Measurements from ENCODE around the gene AKT1S1.

AKT1S1 gene

GRCh38 chr19:49883094-49883493, 5.9 kb upstream of the AKT1S1 start:
- no peak for DNase-seq (ENCODE audit: low read depth in 3 of 3)

DNA sequence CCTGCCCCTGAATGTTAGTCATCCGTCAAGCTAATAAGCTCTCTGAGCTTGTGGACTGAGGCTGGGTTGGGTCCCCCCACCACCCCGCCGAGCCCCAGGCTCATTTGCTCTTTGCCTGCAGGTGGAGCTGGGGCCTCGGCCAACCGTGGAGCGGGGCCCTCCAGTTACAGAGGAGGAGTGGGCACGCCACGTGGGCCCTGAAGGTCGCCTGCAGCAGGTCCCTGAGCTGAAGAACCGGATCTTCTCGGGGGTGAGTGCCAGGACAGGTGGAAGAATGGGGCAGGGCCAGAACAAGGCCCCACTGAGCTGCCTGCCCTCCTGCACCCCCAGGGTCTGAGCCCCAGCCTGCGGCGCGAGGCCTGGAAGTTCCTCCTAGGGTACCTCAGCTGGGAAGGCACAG, 5.5 kb upstream of the AKT1S1 start:
- DNase-seq (ENCODE audit: low read depth in 3 of 3), result no peak

DNA sequence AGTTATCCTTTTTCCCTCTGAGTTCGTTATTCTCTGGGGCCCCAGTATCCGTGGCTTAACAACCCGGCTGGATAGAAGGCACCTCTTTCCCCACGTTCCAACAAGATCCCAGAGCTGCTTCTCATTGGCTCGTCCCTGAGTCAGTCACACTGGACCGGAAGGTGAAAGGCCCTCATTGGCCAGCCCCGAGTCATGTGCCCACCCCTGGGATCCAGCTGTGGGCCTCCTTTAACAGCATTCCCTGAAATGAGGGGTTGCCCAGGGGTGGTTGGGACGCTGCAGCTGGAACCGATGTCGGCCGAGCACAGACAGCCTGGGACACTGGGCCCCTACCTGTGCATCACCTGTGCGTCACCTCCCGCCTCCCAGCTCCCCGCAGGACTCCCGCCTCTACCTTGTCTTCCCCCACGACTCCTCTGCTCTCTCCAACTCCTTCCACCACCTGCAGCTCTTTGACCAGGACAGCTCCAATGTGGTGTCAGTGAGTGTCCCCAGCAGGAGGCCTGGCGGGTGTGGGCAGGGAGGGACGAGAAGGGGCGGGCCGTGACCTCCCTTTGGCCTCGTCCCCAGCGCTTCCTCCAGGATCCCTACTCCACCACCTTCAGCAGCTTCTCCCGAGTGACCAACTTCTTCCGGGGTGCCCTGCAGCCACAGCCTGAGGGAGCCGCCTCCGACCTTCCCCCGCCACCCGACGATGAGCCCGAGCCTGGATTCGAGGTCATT, 4.7 kb upstream of the AKT1S1 start:
- no peak for DNase-seq (ENCODE audit: low read depth in 3 of 3)

DNA sequence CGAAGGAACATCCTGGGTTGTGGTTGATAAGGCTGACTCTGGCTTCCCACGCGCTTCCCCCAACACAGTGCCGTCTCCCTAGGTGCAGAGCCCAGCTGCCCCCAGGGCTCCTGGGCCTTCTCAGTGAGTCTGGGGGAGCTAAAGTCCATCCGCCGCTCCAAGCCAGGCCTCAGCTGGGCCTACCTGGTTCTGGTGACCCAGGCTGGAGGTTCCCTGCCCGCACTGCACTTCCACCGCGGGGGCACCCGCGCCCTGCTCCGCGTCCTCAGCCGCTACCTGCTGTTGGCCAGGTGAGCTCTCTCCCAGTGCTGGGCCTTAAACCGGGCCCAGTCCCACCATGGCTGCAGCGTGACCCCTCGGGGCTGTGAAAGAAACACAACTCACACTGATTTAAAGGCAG, 4.0 kb upstream of the AKT1S1 start:
- no peak for DNase-seq (ENCODE audit: low read depth in 3 of 3)

- no peak for DNase-seq (ENCODE audit: low read depth in 3 of 3)
Observed at GRCh38 chr19:49880162-49880869, 3.2 kb upstream of the AKT1S1 start.

- DNase-seq (ENCODE audit: low read depth in 3 of 3), result no peak
Observed at GRCh38 chr19:49879243-49879963, 2.2 kb upstream of the AKT1S1 start.

GRCh38 chr19:49878744-49879070, 1.6 kb upstream of the AKT1S1 start:
- DNase-seq (ENCODE audit: low read depth in 3 of 3), result no peak

DNA sequence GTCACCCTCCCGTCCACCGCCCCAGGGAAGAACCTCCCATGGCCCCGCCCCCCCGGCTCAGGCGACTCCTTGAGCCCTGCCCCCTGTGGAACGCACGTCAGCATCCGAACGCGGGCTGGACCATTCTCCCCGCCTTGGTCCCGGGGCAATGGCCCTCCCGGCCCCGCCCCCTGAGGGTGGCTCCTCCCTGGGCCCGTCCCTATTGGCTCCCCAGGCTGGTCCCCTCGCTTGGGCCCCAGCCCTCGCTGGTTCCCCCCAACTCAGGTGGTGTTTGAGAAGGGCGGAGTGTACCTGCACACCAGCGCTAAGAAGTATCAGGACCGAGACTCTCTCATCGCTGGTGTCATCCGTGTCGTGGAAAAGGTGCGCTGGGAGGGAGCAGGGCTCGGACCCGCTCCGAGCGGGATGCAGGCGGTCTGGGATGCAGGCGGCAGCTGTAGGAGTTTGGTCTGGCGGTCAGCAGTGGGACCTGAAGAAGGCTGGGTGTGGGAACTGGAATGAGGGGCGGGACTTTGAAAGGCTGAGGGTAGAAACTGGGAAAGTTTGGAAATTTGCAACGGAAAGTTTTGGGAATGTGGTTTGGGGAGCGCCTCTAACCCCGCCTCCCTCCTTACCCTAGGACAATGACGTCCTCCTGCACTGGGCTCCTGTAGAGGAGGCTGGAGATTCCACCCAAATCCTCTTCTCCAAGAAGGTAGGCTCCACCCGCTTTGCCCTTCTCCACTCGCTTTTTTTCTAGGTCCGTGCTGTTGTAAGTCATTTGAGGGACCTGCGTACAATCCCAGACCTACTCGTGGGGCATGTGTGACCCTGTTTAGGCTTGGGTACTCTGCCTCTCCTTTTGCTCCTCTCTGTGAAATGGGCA, 956 bp upstream of the AKT1S1 start:
- peak; percentile 96 to 100 (median 97) for DNase-seq (ENCODE audit: low read depth in 3 of 3)

- DNase-seq (ENCODE audit: low read depth in 3 of 3), result peak; percentile 92 to 96 (median 92)
Observed at GRCh38 chr19:49876422-49877019, 634 bp downstream of the AKT1S1 start.

DNA sequence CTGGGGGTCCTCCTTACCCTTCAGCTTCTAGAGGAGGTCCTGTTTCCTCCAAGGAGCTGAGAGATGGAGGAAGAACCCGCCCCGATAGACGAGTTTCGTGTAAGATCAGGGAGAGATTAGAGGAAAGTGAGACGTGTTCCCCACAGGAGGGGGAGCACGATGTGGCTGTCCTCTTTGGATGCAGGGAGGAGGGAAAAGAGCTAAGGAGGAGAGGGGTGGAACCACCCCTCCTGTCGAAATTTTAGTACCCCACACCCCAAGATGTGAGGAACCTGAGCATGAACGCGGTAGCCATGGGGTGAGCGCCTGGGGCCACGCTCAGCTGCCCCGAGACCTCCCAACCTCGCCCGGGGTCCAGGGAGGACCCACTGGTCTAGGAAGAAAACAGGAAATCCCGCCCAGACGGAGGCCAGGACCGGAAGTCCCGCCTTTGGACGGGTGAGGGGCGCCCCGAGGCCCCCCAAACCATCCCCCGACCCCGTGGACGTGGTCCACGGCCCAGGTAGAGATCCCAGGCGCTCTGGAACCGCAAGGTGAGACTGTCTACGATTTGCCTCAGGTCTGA, 1.2 kb downstream of the AKT1S1 start:
- peak in 1 of 3 experiments; percentile 54 for DNase-seq (ENCODE audit: low read depth in 3 of 3)

GRCh38 chr19:49875177-49875576, 2.0 kb downstream of the AKT1S1 start:
- DNase-seq (ENCODE audit: low read depth in 3 of 3), result no peak

GRCh38 chr19:49874503-49875157, 2.5 kb downstream of the AKT1S1 start:
- DNase-seq (ENCODE audit: low read depth in 3 of 3), result no peak

DNA sequence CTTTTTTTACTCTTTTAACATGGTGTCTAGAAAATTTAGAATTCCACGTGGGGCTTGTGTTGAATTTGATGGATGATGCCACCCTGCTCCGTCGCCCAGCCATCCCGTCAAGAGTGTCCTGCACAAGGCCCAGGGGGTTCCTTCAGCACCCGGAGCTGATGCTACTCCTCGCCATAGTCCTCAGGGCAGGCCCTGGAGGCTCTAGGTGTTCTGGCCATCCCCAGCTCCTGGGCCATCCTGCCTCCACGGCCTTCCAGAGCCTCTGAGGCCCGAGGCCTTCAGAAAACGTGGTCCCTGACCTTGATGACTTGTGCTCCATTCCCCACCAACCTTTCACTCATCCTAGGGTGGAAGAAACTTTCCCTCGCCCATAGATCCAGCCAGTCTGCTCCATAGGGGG, 3.3 kb downstream of the AKT1S1 start:
- no peak for DNase-seq (ENCODE audit: low read depth in 3 of 3)

DNA sequence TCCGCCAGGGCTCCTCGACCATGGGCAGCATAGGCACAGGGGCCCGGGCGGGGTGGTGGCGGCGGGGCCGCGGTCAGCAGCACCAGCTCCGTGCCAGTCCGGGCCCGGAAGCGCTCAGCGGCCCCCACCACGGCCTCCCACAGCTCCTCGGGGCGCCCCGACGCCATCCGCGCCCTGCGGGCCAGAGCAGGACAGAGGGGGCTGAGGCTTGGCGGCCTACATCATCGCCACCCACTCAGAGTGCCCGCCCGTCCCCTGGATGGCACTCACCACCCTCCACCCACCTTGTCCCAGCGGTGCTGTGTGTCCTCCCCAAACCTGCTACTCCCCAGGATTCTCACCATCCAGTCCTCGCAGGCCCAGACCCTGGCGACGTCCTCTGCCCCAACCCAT, 4.0 kb downstream of the AKT1S1 start:
- DNase-seq (ENCODE audit: low read depth in 3 of 3), result no peak

DNA sequence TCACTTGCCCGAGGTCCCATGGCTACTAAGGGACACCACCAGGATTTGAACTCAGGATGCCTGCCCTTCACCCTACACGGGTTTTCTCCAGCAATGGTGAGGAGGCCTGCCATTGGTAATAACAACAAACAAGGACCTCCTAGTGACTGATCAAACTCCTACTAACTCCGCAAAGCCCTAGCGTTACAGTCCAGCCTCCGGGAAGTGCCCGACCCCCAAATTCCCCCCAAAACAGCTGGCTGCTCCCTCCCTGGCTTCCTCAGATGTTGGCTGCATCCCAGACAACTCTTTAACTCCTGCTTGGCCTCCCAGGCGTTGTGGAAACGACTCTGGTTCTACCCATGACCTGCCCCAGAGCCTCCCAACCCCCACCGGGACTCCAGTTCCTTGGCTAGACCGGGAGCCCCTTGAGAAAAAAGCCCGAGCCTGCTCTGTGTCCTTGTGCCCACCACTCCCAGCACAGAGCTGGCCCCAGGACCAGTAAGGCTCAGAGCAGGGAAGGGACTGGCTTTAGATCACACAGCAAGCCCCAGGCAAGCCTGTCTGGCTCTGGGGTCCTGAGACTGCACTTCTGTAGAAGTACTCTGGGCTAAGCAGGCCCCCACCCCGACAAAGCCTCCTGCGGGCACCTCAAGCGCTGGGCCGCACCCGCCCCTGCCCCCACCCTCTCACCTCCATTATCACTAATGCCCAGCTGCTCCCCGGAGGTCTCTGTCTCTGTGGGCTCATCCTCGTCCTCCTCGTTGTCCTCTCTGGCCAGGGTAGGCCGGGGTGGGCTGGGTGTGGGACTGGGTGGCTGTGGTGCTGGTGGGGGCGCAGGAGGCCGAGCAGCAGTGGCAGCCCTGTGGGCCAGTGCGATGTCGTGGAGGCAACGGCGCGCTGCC, 4.7 kb downstream of the AKT1S1 start:
- DNase-seq (ENCODE audit: low read depth in 3 of 3), result no peak

DNA sequence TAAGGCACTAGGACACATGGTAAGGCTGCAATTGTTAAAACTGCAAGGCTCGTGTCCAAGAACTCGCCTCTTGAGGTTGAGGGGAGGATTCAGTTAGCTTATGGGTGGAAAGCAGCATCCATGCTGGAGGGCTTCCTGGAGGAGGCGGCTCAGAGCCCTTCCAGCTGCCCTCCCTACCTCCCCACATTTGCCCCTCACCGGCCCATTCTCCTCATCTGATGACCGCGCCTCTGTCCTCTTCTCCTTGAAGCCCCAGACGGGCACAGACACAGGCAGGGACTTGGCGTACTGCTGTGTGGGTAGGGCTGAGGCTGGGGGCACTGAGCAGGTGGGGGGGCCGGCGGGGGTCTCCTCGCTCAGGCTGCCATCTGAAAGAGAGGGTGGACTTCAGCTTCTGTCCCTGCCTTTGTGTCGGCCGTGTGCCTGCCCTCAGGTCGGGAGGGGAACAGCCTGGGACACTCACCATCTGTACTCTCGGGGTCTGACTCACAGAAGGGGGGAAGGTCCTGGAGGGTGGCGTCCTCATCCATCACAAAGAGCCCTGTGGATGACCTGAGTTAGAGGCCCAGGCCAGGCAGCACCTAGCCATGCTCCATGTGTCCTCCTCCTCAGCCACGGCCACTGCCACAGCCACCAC, 5.7 kb downstream of the AKT1S1 start:
- no peak for DNase-seq (ENCODE audit: low read depth in 3 of 3)

DNA sequence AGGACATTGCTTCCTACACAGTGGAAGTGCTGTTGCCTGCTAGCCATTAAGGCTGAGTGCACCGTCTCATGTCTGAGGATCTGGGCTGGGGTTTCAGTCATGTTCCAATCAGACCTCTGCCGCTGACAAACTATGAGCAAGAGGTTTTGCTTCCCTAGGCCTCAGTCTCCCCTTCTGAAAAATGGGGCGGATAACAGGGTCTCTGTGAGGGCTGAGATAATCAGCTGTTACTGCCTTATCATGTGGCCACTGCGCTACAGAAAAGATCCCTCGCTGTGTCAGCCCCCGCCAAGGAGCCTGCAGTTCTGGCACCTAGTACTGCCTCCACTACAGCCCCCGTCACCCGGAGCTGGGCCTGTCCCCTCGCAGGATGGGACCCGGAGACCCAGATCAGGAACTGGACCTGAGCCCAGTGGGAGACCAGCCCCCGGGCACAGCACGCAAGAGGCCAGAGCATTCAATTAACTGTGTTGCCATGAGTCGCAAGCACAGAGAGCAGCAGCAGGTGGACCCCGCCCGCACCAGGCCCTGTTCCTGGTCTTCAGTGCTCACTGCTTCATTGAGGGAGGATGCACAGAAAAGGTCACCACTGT, 6.8 kb downstream of the AKT1S1 start:
- no peak for DNase-seq (ENCODE audit: low read depth in 3 of 3)

DNA sequence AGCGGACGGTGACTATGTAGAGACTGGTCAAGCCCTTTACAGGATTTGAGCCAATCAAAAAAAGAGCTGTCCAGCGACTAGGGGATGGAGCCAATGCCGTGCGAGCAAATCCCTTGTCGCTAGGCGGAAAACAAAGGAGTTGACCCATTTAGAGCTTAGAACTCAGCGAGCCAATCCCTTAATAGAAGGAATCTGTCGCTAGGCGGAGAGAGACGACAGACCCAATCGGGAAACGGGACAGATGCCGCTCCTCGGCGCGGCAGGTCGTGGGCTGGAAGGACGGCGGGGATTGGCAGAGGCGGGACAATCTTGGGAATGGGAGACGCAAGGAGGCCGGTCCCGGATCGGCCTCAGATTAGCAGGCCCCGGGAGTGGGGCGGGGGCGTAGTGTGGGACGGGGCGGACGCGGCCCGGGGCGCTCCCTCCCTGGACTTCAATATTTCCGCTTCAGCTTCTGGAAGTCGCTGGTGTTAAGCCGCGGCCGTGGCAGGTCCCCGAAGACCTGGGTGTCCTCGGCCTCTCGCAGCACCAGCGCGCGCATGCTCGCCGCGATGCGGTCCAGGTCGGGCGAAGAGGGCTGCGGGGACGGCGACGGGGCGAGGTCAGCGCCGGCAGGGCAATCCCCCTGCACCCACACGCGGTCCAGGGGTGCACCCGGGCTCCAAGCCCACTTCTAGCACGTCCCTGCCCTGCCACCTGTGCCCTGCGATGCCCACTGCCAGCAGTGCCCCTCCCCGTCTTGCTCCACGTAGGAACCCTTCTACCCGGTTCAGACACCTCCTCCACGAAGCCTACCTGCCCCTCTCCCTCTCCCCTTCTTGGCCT, 7.5 kb downstream of the AKT1S1 start:
- peak; percentile 75 to 88 (median 85) for DNase-seq (ENCODE audit: low read depth in 3 of 3)
